ENCODE results near the gene MICA.

The MICA gene

GRCh38 chr6:31393932-31394331 is 9.5 kb upstream of the MICA start:
- Histone ChIP-seq H4K20me1 (ENCODE audit: insufficient read depth, low read length) (no peaks in the 10 kb centered on the region), H3K9me3 (ENCODE audit: low read length) (no peaks in the 10 kb centered on the region), H2AFZ (ENCODE audit: low read length) (no peak overlapping the region), H3K79me2 (ENCODE audit: insufficient read depth, low read length) (no peaks in the 10 kb centered on the region), H3K36me3 (ENCODE audit: insufficient read depth, low read length) (no peaks in the 10 kb centered on the region; the same call in 1 of the 2 replicates), H3K9ac (ENCODE audit: low read length) (no peak overlapping the region), H3F3A (ENCODE audit: insufficient read depth, low read length) (no peaks in the 10 kb centered on the region), H3K27ac (ENCODE audit: low read depth, low read length, poor library complexity, severe bottlenecking) (no peak overlapping the region), H3K27me3 (ENCODE audit: insufficient read depth, low read length) (no peaks in the 10 kb centered on the region), H3K4me3 (ENCODE audit: low read depth, low read length, poor library complexity, severe bottlenecking) (no peak overlapping the region), H3K4me2 (ENCODE audit: low read length) (no peak overlapping the region), H3K9me2 (ENCODE audit: low read depth, low read length) (no peaks in the 10 kb centered on the region), H3K4me1 (ENCODE audit: insufficient read depth, low read length, severe bottlenecking) (no peaks in the 10 kb centered on the region)
- TF ChIP-seq CTCF (IDR thresholded peaks at IDR 0.05; ENCODE audit: low read length), result no peak
- no peak for TF ChIP-seq EZH2 (IDR thresholded peaks at IDR 0.05; ENCODE audit: borderline replicate concordance, low read length)

- H3K9ac ChIP-seq (ENCODE audit: low read length), result no peak overlapping the region
- no peaks in the 10 kb centered on the region for H4K20me1 ChIP-seq (ENCODE audit: insufficient read depth, low read length)
- H3F3A ChIP-seq (ENCODE audit: insufficient read depth, low read length), result no peaks in the 10 kb centered on the region
- no peaks in the 10 kb centered on the region for H3K9me3 ChIP-seq (ENCODE audit: low read length)
- H3K4me2 ChIP-seq (ENCODE audit: low read length), result no peak overlapping the region
- H3K27ac ChIP-seq (ENCODE audit: low read depth, low read length, poor library complexity, severe bottlenecking), result no peak overlapping the region
- H2AFZ ChIP-seq (ENCODE audit: low read length), result no peak overlapping the region
- TF ChIP-seq EZH2 (IDR thresholded peaks at IDR 0.05; ENCODE audit: borderline replicate concordance, low read length) (no peak), CTCF (IDR thresholded peaks at IDR 0.05; ENCODE audit: low read length) (no peak)
- H3K4me3 ChIP-seq (ENCODE audit: low read depth, low read length, poor library complexity, severe bottlenecking), result no peak overlapping the region
- no peaks in the 10 kb centered on the region for H3K4me1 ChIP-seq (ENCODE audit: insufficient read depth, low read length, severe bottlenecking)
- no peaks in the 10 kb centered on the region for H3K27me3 ChIP-seq (ENCODE audit: insufficient read depth, low read length)
- no peaks in the 10 kb centered on the region for H3K9me2 ChIP-seq (ENCODE audit: low read depth, low read length)
- no peaks in the 10 kb centered on the region; the same call in 1 of the 2 replicates for H3K36me3 ChIP-seq (ENCODE audit: insufficient read depth, low read length)
- H3K79me2 ChIP-seq (ENCODE audit: insufficient read depth, low read length), result no peaks in the 10 kb centered on the region
Observed at GRCh38 chr6:31394381-31394780, 9.0 kb upstream of the MICA start.

- H3K79me2 ChIP-seq (ENCODE audit: insufficient read depth, low read length), result no peaks in the 10 kb centered on the region
- H3K4me1 ChIP-seq (ENCODE audit: insufficient read depth, low read length, severe bottlenecking), result peaks cover 11% of the 10 kb centered on the region
- no peaks in the 10 kb centered on the region for H4K20me1 ChIP-seq (ENCODE audit: insufficient read depth, low read length)
- no peak overlapping the region for H3K4me2 ChIP-seq (ENCODE audit: low read length)
- no peaks in the 10 kb centered on the region; the same call in 1 of the 2 replicates for H3K36me3 ChIP-seq (ENCODE audit: insufficient read depth, low read length)
- H3K9ac ChIP-seq (ENCODE audit: low read length), result no peak overlapping the region
- H3K27me3 ChIP-seq (ENCODE audit: insufficient read depth, low read length), result no peaks in the 10 kb centered on the region
- no peaks in the 10 kb centered on the region for H3K9me2 ChIP-seq (ENCODE audit: low read depth, low read length)
- no peaks in the 10 kb centered on the region for H3K9me3 ChIP-seq (ENCODE audit: low read length)
- no peaks in the 10 kb centered on the region for H3F3A ChIP-seq (ENCODE audit: insufficient read depth, low read length)
- H2AFZ ChIP-seq (ENCODE audit: low read length), result no peak overlapping the region
- no peak overlapping the region for H3K27ac ChIP-seq (ENCODE audit: low read depth, low read length, poor library complexity, severe bottlenecking)
- no peak for TF ChIP-seq CTCF (IDR thresholded peaks at IDR 0.05; ENCODE audit: low read length)
- TF ChIP-seq EZH2 (IDR thresholded peaks at IDR 0.05; ENCODE audit: borderline replicate concordance, low read length), result no peak
- H3K4me3 ChIP-seq (ENCODE audit: low read depth, low read length, poor library complexity, severe bottlenecking), result no peak overlapping the region
Observed at GRCh38 chr6:31395832-31396231, 7.6 kb upstream of the MICA start.

Data from OCI-LY1 (cell line).